SH-SY5Y (cell line): ENCODE results near the gene ZNF331.

ENCODE experiments used
- GATA2 ChIP-seq: IDR thresholded peaks from 2 replicates; pipeline ENCODE4 v1.6.1; 2011; ENCODE audit warnings: mild to moderate bottlenecking, low read depth, low read length
- GATA3 ChIP-seq: IDR thresholded peaks from 2 replicates; pipeline ENCODE4 v1.6.1; 2011; ENCODE audit warnings: low read depth, mild to moderate bottlenecking, low read length, moderate library complexity

GRCh38 chr19:53509443-53509842 is 28.5 kb upstream of the ZNF331 start:
- TF ChIP-seq GATA2 (no peak), GATA3 (no peak)
